Left colon (tissue), 2 donors: ENCODE data around the gene REPS2. TPM values are rescaled to one million over a fixed set of nuclear protein-coding genes. Genes with fewer than 3 reads are reported as not detected.
A peak's percentile ranks its signal among the peaks of the same experiment; 100 is the strongest.
"Not testable (repeated sequence)": the region's sequence is repeated elsewhere in the genome, so short reads cannot be mapped to it uniquely, and the experiment has no call there.

Experiments used
- ATAC-seq: fragments of 200-7000 bp; cut with Tn5 transposase; one replicate; pipeline ENCODE4 v1.9.1; 2020; ENCODE audit warnings: mild to moderate bottlenecking, moderate library complexity
- DNase-seq, 2 donors: peaks; one replicate each; pipeline ENCODE4 v3.0.0-alpha.2; 2020
- intact Hi-C, 2 donors: fragments of 100-400 bp; cut with DNase I in 1 of 2; cut with micrococcal nuclease in 1 of 2; formaldehyde crosslinking; loops; one replicate each; pipeline versions ENCODE4 v1.11.2 to v1.14.0; 2022; cut with DNase I, micrococcal nuclease
- total RNA-seq, 2 donors: library from RNA; stranded (reverse); fragmentation: NEBNext Ultra II Directional; extraction: Animal tissue kit (Norgen Biotek cat#: 25700); gene quantifications; one replicate each; pipeline ENCODE4 v1.2.1, GENCODE V29; 2021
- donor health status: DM: no; HTN: no; CAD: no.
- donor health status: DM: yes; HTN: yes; CAD: no.

REPS2 gene
- total RNA-seq, 2 donors from 2014 or later, result 18.5 to 24.4 TPM

GRCh38 chrX:16957751-16958150, 11.3 kb downstream of the REPS2 start:
- DNase-seq, result no peak
- intact Hi-C loops, result no loop called here
- ATAC-seq, result no peak

GRCh38 chrX:16958356-16958755, 11.9 kb downstream of the REPS2 start:
- DNase-seq (no peak), ATAC-seq (no peak)
- intact Hi-C loops, result no loop called here

DNA sequence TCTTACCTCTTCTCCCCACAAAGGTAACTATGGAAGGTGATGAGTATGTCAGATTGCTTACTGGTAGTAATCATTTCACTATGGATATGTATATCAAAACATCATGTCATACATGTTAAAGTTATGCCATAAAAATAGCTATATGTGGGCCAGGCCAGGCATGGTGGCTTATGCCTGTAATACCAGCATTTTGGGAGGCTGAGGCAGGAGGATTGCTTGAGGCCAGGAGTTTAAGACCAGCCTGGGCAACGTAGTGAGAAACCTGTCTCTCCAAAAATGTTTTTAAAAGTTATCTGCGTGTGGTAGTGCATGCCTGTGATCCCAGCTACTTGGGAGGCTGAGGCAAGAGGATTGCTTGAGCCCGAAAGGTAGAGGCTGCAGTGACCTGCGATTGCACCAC, 16.2 kb downstream of the REPS2 start:
- ATAC-seq, intact Hi-C loops, DNase-seq: not testable (repeated sequence)

DNA sequence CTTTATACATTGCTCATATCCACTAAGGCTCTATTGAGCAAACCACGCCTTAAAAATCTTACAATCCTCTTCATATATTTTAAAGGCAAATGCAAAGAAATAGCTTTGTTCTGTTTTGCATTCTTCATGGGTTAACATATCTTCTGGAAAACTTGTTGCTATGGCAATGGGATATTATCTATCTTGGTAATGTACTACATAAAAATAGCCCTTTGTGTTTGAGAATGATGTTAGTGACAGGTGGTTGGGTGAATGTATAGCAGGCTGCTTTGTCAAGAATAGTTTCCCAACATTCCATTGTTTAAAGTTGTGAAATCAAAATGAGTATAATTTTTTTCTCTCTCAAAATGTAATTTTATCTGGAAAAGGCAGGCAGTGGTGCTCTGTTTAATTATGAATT, 16.8 kb downstream of the REPS2 start:
- no peak for DNase-seq
- intact Hi-C loops, result no loop called here
- ATAC-seq, result no peak

GRCh38 chrX:16964976-16965375, 18.5 kb downstream of the REPS2 start:
- intact Hi-C loops, ATAC-seq, DNase-seq: not testable (repeated sequence)

DNA sequence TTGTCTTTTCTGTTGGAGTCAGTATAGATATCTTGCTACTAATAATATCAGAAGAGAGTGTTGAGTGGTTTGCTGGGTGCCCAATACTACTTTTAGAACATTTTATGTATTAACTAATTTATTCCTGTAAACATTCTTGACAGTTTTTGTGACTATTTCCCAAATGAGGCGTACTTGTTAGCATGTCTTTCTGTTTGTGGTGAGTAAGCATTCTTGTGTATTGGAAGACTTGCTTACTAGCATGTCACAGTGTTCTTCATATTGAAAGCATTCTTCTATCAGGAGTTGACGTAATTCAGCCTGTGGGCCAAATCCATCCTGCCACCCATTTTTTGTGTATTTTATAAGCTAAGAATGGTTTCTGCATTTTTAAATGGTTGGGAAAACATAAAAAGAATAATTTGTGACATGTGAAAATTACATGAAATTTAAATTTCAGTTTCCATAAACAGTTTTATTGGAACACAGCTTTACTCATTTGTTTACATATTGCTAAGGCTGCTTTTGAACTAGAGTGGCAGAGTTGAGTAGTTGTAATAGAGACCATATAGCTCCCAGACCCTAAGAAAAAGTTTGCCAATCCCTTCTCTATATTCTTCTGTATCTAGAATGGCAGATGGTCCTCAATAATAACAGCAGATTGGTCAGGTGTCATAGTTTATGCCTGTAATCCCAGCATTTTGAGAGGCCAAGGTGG, 20.4 kb downstream of the REPS2 start:
- intact Hi-C loops, result no loop called here
- DNase-seq, result no peak
- ATAC-seq, result no peak

DNA sequence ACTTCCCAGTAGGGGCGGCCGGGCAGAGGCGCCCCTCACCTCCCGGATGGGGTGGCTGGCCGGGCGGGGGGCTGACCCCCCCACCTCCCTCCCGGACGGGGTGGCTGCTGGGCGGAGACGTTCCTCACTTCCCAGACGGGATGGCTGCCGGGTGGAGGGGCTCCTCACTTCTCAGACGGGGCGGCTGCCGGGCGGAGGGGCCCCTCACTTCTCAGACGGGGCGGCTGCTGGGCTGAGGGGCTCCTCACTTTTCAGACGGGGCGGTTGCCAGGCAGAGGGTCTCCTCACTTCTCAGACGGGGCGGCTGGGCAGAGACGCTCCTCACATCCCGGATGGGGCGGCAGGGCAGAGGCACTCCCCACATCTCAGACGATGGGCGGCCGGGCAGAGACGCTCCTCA, 22.3 kb downstream of the REPS2 start:
- intact Hi-C loops, DNase-seq: not testable (repeated sequence)

GRCh38 chrX:16970977-16971376, 24.5 kb downstream of the REPS2 start:
- intact Hi-C loops, result no loop called here
- ATAC-seq (no peak), DNase-seq (no peak)

More for the DNA sequence above, 22.3 kb downstream of the REPS2 start:
- not testable (repeated sequence) for ATAC-seq

DNA sequence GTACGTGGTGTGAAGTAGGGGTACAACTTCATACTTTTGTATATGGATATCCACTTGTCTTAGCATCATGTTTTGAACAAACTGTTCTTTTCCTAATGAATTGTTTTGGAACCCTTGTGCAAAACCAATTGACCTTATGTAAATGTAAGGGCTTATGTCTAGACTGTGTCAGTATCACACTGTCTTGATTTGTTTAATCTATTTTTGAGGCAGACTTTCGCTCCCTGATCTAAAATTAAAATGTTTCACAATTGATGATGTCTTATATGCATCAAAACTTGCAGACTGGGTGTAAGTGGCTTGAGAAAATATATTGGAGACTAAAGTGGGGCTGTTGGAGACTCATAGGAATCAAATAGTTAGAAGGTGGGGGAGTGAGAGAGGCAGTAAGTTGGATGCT, 25.2 kb downstream of the REPS2 start:
- intact Hi-C loops, result no loop called here
- DNase-seq, result no peak
- no peak for ATAC-seq

DNA sequence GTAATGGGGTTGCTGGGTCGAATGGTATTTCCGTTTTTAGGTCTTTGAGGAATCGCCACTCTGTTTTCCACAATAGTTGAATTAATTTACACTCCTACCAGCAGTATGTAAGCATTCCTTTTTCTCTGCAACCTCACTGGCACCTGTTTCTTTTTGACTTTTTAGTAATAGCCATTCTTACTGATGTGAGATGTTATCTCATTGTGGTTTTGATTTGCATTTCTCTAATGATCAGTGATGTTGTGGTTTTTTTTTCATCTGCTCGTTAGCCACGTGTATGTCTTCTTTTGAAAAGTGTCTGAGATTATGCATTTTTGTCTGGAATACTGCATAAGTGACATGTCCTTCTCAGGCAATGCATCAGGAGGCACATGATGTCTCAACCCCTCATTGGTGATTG, 28.8 kb downstream of the REPS2 start:
- intact Hi-C loops, result no loop called here
- ATAC-seq, result no peak

DNA sequence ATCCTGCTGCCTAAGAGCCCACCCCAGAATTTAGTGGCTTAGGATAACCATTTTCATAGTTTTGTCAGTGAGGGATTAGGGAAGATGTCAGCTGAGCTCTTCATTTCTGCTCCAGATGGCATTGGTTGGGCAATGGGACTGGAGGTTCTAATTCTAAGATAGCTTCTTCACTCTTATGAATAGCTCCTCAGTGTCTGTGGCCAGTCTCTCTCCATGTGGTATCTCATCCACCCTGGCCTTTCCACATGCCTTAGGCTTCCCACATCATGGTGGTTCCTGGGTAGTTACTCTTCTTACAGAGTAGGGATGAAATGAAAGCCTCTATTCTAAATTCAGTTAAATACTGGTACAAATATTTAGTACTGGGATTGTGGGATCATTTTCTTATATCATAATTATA, 31.3 kb downstream of the REPS2 start:
- DNase-seq (no peak), ATAC-seq (no peak)
- intact Hi-C loops, result no loop called here

More for the DNA sequence above, 28.8 kb downstream of the REPS2 start:
- no peak for DNase-seq

GRCh38 chrX:16978193-16978984, 31.9 kb downstream of the REPS2 start:
- no peak for DNase-seq
- ATAC-seq, result no peak
- intact Hi-C loops, result no loop called here

DNA sequence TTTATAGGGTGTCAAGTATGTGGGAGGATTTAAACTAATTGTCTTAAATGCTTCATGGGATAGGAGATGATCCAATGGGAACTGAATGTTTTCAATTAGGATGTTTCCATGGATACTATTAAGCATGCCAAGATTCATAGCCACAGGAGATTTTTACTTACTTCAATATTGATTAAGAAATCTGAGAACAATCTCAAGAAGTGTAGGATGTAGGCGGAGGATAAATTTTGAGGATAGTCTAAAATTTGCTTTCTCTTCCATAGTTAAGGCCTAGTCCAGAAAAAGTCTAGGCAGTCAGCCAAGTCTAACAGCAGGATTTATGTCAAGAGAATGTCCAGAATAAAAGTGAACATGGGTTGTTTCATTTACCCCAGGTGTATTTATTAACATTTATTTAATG, 32.8 kb downstream of the REPS2 start:
- intact Hi-C loops, result no loop called here
- DNase-seq (no peak), ATAC-seq (no peak)

GRCh38 chrX:16981209-16981608, 34.8 kb downstream of the REPS2 start:
- ATAC-seq (no peak), DNase-seq (no peak)
- intact Hi-C loops, result no loop called here

DNA sequence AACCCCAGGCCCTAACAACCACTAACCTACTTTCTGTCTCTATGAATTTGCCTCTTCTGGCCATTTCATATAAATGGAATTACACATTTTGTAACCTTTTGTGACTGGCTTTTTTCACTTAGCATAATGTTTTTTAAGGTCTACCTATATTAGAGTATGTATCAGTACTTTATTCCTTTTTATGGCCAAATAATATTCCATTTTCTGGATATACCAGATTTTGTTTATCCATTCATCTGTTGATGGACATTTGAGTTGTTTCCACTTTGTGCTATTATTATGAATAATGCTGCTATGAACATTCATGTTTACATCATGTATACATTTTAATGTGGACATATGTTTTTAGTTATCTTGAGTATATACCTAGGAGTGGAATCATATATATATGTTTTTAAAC, 35.5 kb downstream of the REPS2 start:
- ATAC-seq (no peak), DNase-seq (no peak)
- intact Hi-C loops, result no loop called here

- ATAC-seq, result no peak
- intact Hi-C loops, result no loop called here
- DNase-seq, result no peak
Measured at GRCh38 chrX:16983051-16983450, 36.6 kb downstream of the REPS2 start.

- intact Hi-C loops, result no loop called here
- DNase-seq (no peak), ATAC-seq (no peak)
Measured at GRCh38 chrX:16985286-16985685, 38.8 kb downstream of the REPS2 start.

GRCh38 chrX:16986169-16986568, 39.7 kb downstream of the REPS2 start:
- DNase-seq, result no peak
- intact Hi-C loops, result no loop called here
- ATAC-seq, result no peak

GRCh38 chrX:16989750-16990149, 43.3 kb downstream of the REPS2 start:
- intact Hi-C loops, result no loop called here
- no peak for DNase-seq
- ATAC-seq, result peak; percentile 24

DNA sequence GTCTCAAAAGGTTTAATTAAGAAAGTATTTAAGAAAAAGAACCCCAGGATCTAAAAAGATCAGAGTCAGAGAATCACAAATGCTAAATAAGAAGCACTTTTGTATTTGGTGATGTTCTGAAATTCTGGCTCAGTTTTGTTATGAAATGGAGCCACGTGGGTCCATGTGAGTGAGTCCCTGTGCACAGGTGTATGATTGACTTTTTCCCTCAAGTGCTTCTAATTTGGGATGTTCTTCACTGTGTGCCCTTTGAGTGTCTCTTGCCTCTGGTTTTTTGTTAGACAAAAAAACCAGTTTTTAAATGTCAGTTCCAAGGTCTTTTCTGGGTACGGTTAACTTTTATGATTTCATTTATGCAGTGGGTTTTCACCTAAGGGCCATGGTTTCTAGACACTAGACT, 44.4 kb downstream of the REPS2 start:
- no peak for DNase-seq
- ATAC-seq, result no peak
- intact Hi-C loops, result no loop called here
